Left renal pelvis (tissue), 4 donors: ENCODE results near the gene MOB1A. TPM values are rescaled to one million over a fixed set of nuclear protein-coding genes. Genes with fewer than 3 reads are reported as not detected.
"Not testable (repeated sequence)": the region's sequence is repeated elsewhere in the genome, so short reads cannot be mapped to it uniquely, and the experiment has no call there.

Source experiments
- DNase-seq, 4 donors: peaks; one replicate each; pipeline ENCODE4 v3.0.0-alpha.2; 2013; ENCODE audit warnings: low read depth in 4 of 4, low spot score in 3 of 4
- polyA plus RNA-seq, 4 donors: library from polyadenylated mRNA; unstranded; fragments of 120-200 nt; gene quantifications; one replicate each; pipeline ENCODE4 v1.2.1, GENCODE V29; 2013; ENCODE audit not compliant: insufficient read length in 4 of 4

The MOB1A gene
- polyA plus RNA-seq: 100 to 1,000 TPM in 2 of 4 donors, 10 to 100 TPM in 2; 77.0 to 115 (median 101) TPM

GRCh38 chr2:74178211-74179062 lies at the start of gene MOB1A:
Gene MOB1A (minus strand): TSS chr2:74178879. CDS start chr2:74178674, 205 bp downstream.
- DNase-seq: peak; percentile 92 to 98 (median 98)

DNA sequence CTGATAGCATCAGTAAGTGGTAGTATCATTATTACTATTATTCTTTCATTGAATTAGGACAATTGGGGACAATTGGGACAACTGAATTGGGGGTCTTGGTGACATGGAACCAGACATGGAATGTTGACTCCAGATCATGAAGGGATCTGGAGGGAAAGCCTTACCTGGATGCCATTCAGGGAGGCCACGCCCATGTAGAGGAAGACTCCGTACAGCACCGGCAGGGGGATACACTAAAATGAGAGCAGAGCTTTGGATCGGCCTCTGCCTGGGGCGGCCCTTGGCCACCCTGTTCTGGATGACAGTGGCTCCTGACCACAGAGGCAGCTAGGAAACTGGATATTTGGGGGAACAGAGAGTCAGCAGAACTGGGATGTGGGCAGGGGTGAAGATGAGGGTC lies 49.0 kb upstream of the MOB1A start:
- no peak for DNase-seq

GRCh38 chr2:74226648-74227213 lies 48.1 kb upstream of the MOB1A start:
- no peak for DNase-seq

GRCh38 chr2:74225698-74226459 lies 47.2 kb upstream of the MOB1A start:
- no peak for DNase-seq

DNA sequence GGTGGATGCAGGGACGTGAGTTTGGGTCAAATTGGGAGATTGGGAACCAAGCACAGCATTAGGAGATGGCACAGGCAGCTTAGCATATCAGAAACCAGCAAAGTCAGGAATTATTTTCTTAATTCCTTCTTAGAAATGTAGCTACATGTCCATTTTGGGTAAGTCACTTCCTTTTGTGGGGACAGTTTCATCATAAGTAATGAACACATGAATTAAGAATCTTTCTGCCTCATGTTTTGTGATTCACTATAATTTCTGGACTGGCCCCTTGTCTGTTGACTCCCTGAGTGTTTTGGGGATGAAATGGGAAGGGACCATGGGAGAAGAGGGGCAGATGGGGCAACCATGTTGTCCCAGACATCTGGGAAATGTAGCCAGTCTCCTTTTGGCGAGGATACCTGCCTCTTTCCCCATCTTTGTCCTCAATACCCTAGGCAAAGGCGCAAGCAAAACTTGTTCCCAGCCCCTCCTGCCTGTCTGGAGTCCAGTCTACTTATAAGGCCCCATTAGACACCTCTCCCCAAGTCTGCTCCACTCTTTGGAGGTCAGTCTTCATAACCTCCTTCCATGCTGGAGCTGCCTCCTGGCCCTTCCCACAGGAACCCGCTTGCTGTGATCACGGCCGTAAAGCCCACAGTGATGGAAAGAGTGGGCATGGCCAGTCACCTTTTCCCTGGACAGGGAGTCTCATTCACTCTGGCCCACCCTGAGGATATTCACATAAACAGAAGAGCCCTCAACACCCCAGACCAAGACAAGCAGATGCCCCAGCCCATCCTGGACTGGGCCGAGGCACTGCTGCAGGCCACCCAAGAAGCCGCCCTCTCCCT lies 45.5 kb upstream of the MOB1A start:
- no peak for DNase-seq

DNA sequence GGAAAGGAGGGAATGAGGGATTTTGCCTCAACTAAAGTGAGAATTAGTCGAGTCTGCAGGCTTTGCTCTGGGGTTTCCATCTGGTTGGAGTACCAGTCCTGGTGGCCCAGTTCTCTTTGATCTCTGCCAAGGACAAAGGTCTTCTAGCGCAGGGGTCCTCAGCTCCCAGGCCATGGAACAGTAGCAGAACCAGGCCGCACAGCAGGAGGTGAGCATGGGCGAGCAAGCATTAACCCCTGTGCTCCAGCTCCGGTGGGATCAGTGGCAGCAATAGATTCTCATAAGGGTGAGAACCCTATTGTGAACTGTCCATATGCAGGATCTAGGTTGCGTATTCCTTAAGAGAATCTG lies 43.6 kb upstream of the MOB1A start:
- no peak for DNase-seq

- DNase-seq: no peak
These were observed 43.1 kb upstream of the MOB1A start for GRCh38 chr2:74221604-74222299.

GRCh38 chr2:74221091-74221490 lies 42.4 kb upstream of the MOB1A start:
- no peak for DNase-seq

GRCh38 chr2:74219846-74220486 lies 41.3 kb upstream of the MOB1A start:
- DNase-seq: no peak

DNA sequence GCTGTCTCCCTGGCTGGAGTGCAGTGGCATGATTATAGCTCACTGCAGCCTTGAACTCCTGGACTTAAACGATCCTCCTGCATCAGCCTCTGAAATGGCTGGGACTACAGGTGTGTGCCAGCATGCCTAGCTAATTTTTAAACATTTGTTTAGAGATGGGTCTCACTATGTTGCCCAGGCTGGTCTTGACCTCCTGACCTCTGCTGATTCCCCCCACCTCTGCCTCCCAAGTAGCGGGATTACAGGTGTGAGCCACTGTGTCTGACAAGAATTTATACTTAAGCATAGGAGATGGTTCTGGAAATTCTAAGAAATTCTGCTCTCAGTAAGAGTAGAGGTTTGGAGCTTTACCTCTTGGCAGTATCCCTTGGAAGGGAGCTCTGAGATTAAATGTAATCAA lies 38.0 kb upstream of the MOB1A start:
- DNase-seq: no peak

- DNase-seq: not testable (repeated sequence)
These were observed 37.1 kb upstream of the MOB1A start for GRCh38 chr2:74215771-74216170.

- no peak for DNase-seq
These were observed 34.2 kb upstream of the MOB1A start for GRCh38 chr2:74212702-74213410.

DNA sequence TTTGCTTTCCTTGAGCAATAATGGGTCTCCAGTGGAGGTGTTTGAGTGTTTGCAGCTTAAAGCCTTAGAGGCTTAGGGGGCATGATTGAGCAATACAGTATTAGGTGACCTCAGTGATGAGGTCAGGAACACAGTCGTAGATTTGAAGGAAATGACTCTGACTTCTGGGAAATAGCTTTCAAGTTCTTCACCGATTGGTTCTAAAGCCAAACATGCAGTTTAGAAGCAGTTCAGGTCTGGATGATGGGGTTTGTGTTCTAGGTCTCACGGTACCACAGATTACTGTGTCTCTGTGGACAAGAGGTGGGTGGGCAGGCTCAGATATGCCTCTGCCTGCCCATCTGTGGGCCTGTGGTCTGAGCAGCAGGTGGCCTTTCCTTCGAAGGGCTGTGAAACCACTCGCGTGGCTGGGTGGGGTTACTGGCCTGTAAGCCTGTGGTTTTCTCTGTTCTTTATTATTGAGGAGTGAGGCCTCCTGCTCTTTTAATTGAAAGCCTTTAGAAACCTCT lies 27.6 kb upstream of the MOB1A start:
- no peak for DNase-seq

DNA sequence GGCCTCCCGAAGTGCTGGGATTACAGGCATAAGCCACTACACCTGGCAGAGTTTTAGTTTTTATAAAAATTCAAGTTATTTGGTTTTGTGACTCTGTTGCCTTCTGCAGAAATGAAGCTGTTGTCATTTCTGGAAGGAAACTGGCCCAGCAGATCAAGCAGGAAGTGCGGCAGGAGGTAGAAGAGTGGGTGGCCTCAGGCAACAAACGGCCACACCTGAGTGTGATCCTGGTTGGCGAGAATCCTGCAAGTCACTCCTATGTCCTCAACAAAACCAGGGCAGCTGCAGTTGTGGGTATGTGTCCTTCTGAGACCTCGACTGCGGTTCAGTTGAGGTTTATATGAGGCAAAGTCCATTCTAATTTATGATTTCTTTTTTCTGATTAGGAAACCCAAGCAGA lies 26.9 kb upstream of the MOB1A start:
- DNase-seq: no peak

DNA sequence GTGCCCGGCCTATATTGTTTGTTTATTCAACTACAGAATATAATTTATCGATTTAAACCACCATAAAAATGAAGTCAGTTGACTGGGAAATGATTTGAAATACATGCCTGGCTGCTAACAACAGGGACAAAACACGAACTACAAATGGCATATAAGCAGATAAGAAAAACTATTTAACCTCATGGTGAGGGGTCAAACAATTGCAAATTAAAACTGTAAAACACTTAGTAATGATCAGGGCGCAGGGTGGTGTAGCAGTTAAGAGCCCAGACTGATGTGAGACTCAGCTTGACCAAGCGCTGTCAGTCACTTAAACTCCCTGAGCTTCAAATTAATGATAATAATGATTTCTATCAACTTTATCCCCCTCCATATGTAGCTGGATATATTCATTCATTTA lies 26.4 kb upstream of the MOB1A start:
- DNase-seq: no peak

DNA sequence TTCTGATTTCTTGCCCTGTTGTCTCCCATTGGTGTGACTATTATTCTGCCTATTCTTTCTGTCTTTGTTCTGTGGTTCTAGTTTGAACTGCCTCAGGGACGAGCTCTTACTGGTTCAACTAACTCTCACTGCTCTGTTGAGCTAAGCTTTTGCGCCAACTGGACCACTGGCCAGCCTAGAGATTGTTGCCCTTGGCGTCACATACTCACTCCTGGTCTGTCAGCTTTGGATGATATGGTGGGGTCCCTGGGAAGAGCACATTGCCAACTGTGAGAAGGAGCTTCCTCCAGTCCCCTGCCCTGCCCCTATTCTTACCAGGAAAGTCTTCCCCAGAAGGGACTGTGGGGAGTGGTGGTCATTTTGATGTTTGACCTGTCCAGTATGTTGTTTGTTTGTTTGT lies 25.8 kb upstream of the MOB1A start:
- no peak for DNase-seq

DNA sequence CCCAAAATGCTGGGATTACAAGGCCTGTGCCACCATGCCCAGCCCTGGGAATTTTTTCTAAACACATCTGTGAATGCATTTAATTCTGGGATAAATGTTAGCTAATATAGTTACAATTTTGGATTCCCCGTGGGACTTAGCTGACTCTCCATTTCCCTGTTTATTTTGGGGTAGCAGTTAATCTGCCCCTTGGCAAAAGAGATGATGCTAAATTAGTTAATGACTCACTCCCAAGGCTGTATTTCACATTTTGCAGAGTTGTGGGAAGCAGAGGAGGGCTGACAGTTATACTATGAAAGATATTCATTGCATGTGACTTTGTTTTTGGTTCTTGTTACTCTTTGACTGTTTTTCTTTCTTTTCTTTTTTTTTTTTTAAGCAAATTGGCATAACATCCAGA lies 22.9 kb upstream of the MOB1A start:
- DNase-seq: no peak

DNA sequence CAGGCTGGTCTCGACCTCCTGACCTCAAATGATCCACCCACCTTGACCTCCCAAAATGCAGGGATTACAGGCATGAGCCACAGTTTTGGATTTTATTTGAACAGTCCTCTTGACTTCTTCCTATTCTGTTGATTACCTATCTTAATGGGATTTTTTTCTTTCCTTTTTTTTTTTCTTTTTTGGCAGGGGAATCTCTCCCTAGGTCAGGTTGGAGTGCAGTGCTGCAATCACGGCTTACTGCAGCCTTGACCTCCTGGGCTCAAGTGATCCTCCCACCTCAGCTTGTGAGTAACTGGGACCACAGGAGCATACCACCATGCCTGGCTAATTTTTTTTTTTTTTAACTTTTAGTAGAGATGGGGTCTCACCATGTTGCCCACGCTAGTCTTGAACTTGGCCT lies 22.5 kb upstream of the MOB1A start:
- no peak for DNase-seq

GRCh38 chr2:74199871-74200305 lies 21.2 kb upstream of the MOB1A start:
- no peak for DNase-seq
